GDM1 (cell line): ENCODE measurements around the gene RABL6.
"Not testable (repeated sequence)": the region's sequence is repeated elsewhere in the genome, so short reads cannot be mapped to it uniquely, and the experiment has no call there.

Source experiments
- DNase-seq: peaks from one replicate; lab custom pipeline; 2025; lab: John Stamatoyannopoulos, UW

The RABL6 gene

DNA sequence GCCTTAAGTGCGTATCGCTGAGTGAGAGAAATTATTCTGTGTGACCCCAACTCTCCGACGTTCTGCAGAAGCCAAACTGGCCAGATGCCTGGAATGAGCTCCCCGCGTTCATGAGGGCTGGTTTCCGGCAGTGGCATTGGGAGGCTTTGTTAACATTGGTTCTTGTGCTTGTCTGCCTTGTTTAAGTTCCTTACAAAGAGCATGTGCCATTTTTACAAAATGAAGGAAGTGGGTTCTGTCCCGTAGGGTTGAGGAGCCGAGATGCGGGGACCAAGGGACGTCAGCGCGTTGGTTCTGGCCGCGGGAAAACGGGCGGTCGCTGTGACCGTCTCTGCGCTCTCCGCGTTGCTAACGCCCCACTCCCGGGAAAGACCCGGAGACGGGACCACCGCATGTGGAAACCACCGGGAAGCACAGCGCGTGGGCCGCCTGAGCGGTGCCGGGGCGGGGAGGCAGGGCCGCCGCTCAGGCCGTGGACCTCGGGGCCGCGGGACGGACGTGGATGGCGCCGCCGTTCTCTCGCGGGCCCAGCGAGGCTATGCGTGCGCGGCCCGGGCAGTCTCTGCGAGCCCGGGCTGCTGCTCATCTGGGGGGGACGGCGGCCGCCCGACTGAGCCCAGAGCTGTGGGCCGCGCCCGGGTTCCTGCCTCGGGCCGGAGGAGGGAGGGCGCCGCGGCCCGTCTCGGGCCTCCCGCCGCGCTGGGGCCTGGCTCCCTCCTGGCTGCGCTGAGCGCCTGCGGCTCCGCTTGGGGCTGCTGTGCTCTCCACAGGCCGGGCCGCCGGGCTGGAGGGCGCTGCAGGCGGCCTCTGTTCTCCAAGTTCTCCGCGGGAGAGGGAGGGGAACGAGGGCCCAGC, 13.4 kb downstream of the RABL6 start:
- DNase-seq = no peak

GRCh38 chr9:136821826-136822544, 14.2 kb downstream of the RABL6 start:
- DNase-seq = no peak

DNA sequence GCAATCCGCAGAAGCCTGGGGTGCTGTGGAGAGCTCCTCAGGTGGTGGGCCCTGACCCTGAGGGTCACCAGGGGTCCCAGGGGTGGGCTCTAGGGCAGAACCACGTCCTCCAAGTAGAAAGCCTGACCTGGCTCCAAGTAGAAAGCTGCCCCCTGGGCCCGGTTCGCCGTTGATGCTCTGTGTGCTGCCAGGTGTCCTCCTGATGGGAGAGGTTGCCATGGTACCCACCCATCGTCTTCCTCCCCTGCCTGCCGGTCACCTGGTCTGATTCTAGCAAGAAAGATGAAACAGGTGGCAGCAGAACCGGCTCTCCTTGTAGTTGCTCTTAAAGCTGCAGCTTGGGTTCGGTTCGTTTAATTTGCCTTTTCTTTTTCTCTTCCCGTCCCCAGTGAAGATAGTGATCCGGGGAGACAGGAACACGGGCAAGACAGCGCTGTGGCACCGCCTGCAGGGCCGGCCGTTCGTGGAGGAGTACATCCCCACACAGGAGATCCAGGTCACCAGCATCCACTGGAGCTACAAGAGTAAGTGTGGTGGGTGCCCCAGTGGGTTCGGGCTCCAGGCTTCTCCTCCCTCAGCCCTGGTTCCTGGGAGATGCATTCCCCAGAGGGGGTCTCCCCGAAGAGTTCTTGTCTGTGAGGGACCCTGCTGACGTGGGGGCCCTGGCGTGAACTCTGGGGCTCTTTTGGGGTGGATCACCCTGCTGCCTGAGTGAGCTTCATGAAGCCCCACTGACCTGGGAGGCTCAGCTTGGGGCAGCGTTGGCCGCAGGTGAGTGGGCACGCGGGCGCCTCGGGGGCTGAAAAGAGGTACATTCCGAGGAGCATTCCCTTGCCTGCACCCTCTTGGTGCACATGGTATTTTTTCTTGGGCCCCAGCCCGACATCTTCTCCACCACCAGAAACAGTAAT, 15.6 kb downstream of the RABL6 start:
- no peak for DNase-seq

- DNase-seq = no peak
Measured at GRCh38 chr9:136824496-136825225, 16.9 kb downstream of the RABL6 start.

- DNase-seq = no peak
Measured at GRCh38 chr9:136825295-136826187, 17.8 kb downstream of the RABL6 start.

DNA sequence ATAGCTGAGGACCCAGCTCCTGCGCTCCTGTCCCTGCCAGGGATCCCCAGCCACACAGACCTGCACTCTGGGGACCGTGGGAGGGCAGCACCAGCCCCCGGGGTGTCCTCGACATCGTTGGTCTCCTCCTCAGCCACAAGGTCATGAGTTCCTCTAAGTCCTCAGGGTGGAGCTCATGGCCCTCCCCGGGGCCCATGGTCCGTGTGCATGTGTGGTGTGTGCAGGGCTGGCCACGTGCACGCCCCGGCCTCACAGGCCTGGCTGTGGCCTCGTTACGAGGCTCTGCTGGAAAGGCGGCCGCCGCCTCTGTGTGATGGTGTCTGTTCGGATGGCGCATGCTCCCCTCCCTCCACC, 18.4 kb downstream of the RABL6 start:
- DNase-seq = no peak

DNA sequence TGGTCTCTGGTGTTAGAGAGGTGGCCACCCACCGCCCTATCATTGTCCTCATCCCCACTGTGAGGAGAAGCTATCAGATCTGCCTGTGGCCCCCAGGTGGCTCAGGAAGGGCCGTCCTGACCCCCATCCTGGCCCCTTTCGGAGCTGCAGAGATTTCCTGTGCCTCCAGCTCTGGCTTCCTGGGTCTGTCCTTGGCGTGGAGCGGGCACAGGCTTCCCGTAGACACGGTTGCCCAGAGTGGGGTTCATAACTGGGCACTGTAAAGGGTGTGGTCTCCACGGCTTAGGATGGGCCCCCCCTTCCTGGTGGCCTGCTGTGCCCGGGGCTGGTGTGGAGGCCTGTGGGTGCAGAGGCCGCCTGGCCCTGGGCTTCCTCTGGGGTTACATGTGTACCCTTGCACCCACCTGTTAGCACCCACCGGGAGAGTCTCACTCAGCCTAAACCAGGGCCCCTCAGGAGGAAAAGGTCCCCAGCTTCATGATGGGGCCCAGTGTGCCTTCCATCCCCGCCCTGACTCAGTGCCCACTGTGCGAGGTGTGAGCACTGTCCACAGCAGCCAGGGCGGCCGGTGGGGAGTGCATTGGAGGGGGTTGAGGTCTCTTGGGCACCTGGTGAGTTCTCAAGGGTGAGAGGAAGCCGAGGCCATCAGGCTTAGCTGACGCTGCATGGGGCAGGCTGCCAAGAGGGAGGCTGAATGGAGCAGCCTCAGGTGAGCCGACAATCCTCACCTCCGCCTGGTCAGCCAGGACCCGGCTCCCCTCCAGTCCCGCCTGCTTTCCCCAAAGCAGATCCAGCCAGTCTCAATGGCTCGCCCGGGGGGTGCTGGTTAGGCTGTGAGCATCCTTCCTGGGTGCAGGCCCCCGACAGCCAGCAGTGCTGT, 19.2 kb downstream of the RABL6 start:
- DNase-seq = no peak

- no peak for DNase-seq
Measured at GRCh38 chr9:136827794-136828473, 20.2 kb downstream of the RABL6 start.

- no peak for DNase-seq
Measured at GRCh38 chr9:136828474-136829140, 20.9 kb downstream of the RABL6 start.

DNA sequence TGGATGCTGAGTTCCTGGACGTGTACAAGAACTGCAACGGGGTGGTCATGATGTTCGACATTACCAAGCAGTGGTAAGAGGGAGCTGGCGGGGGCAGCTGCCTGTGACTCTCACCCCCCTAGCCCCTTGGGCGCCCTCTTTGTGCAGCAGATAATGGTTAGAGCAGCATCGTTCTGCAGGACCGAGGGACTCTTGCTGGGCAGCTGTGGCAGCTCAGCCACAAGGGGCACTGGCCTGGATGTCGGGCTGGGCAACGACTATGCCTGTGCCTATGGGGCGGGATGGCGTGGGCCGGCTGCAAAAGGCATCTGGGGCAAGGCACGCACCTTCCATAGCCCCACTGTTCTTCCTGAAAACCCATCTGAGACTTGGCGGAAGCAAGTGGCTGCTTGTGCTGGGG, 21.7 kb downstream of the RABL6 start:
- DNase-seq = no peak

- no peak for DNase-seq
Measured at GRCh38 chr9:136829981-136830885, 22.5 kb downstream of the RABL6 start.

GRCh38 chr9:136831002-136831719, 23.4 kb downstream of the RABL6 start:
- no peak for DNase-seq

- DNase-seq = no peak
Measured at GRCh38 chr9:136831720-136832104, 24.0 kb downstream of the RABL6 start.

DNA sequence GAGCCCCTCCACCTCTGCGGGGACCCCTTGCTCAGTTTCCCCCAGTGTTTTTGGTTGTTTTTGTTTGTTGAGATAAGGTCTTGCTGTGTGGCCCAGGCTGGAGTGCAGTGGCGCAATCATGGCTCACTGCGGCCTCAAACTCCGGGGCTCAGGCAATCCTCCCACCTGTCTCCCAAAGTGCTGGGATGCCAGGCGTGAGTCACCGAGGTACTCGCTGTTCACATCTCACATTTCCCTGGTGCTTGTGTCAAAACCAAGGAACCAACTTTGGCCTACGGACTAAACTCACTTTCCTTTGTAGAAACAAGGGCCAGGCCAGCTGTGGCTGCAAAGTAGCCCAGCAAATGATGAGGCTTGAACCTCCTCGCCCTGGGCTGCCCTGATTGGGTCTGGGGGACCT, 24.8 kb downstream of the RABL6 start:
- DNase-seq = no peak

GRCh38 chr9:136833381-136834048, 25.8 kb downstream of the RABL6 start:
- DNase-seq = not testable (repeated sequence)
